Esophagus (tissue), 2 donors: ENCODE results near the gene ZNF415. TPM values are rescaled to one million over a fixed set of nuclear protein-coding genes. Genes with fewer than 3 reads are reported as not detected.
"Not testable (repeated sequence)": the region's sequence is repeated elsewhere in the genome, so short reads cannot be mapped to it uniquely, and the experiment has no call there.

Source experiments
- H3K27ac ChIP-seq, 2 donors: one replicate each; pipeline ENCODE4 v1.5.1; 2013; ENCODE audit warnings: low read depth in 2 of 2, mild to moderate bottlenecking in 2 of 2, inconsistent platforms in 1 of 2, low read length in 1 of 2, moderate library complexity in 1 of 2
- H3K27me3 ChIP-seq, 2 donors: one replicate each; pipeline ENCODE4 v1.6.1; 2013; ENCODE audit warnings: low read length in 2 of 2, control low read depth in 1 of 2, mild to moderate bottlenecking in 1 of 2; ENCODE audit not compliant: insufficient read depth in 2 of 2, control insufficient read depth in 1 of 2
- H3K36me3 ChIP-seq, 2 donors: one replicate each; pipeline ENCODE4 v1.6.1; 2013; ENCODE audit warnings: low read length in 1 of 2; ENCODE audit not compliant: control insufficient read depth in 2 of 2, insufficient read depth in 2 of 2
- H3K4me1 ChIP-seq, 2 donors: one replicate each; pipeline ENCODE4 v1.6.1; 2013; ENCODE audit warnings: low read length in 1 of 2; ENCODE audit not compliant: control insufficient read depth in 2 of 2, insufficient read depth in 2 of 2
- H3K4me3 ChIP-seq, 2 donors: one replicate each; pipeline ENCODE4 v1.5.1; 2013; ENCODE audit warnings: low read length in 2 of 2, mild to moderate bottlenecking in 2 of 2, low read depth in 1 of 2, moderate library complexity in 1 of 2
- H3K9me3 ChIP-seq, 2 donors: one replicate each; pipeline ENCODE4 v1.6.1; 2013; ENCODE audit warnings: mild to moderate bottlenecking in 2 of 2, low read depth in 1 of 2, low read length in 1 of 2, moderate library complexity in 1 of 2; ENCODE audit not compliant: control insufficient read depth in 2 of 2, insufficient read depth in 1 of 2
- WGBS, 2 donors: extraction: QIAGEN DNeasy Blood & Tissue Kit; methylation state at CpG; one replicate each; pipeline ENCODE4 v1.1.7; 2013; 5-methylcytosine and 5-hydroxymethylcytosine counted together
- polyA plus RNA-seq, 2 donors: library from polyadenylated mRNA; stranded (reverse); fragments of 200-250 nt; gene quantifications; one replicate each; pipeline ENCODE4 v1.2.3, GENCODE V29; 2013
- donor health status: healthy with polysubstance abuse.
- donor health status: Bipolar disorder and iron deficiency.

The ZNF415 gene
- polyA plus RNA-seq, 2 donors: 1.4 to 2.3 TPM

- Histone ChIP-seq H3K27ac (peak overlapping the region in 1 of 2 donors; percentile 9), H3K27me3 (no peaks in the 10 kb centered on the region), H3K9me3 (peaks cover 6 to 7% of the 10 kb centered on the region in 2 donors), H3K36me3 (peaks cover 0 to 6% of the 10 kb centered on the region in 2 donors), H3K4me3 (no peak overlapping the region), H3K4me1 (peaks cover 0 to 5% of the 10 kb centered on the region in 2 donors)
- WGBS, 2 donors: 85 to 89% methylated on average over 9 of the region's 9 CpGs
These were observed 24.1 kb upstream of the ZNF415 start for GRCh38 chr19:53156850-53157249.

GRCh38 chr19:53147645-53148044, 14.9 kb upstream of the ZNF415 start:
- peaks cover 3 to 9% of the 10 kb centered on the region in 2 donors for H3K36me3 ChIP-seq
- no peak overlapping the region for H3K4me3 ChIP-seq
- H3K4me1 ChIP-seq: no peaks in the 10 kb centered on the region
- H3K27ac ChIP-seq: no peak overlapping the region
- peaks cover 5 to 28% of the 10 kb centered on the region in 2 donors for H3K9me3 ChIP-seq
- no peaks in the 10 kb centered on the region for H3K27me3 ChIP-seq

- Histone ChIP-seq H3K4me3 (no peak overlapping the region), H3K36me3 (peaks cover 1 to 4% of the 10 kb centered on the region in 2 donors), H3K4me1 (no peaks in the 10 kb centered on the region), H3K27me3 (no peaks in the 10 kb centered on the region), H3K9me3 (peaks cover 11 to 12% of the 10 kb centered on the region in 2 donors), H3K27ac (no peak overlapping the region)
- WGBS, 2 donors: 93 to 95% methylated on average over 4 of the region's 4 CpGs
These were observed 7.6 kb upstream of the ZNF415 start for GRCh38 chr19:53140351-53140750.

GRCh38 chr19:53136432-53136831, 3.7 kb upstream of the ZNF415 start:
- no peaks in the 10 kb centered on the region for H3K27me3 ChIP-seq
- peaks cover 9 to 10% of the 10 kb centered on the region in 2 donors for H3K9me3 ChIP-seq
- no peak overlapping the region for H3K4me3 ChIP-seq
- H3K4me1 ChIP-seq: peaks cover 0 to 3% of the 10 kb centered on the region in 2 donors
- no peak overlapping the region for H3K27ac ChIP-seq
- H3K36me3 ChIP-seq: peaks cover 0 to 2% of the 10 kb centered on the region in 2 donors
- 86 to 87% methylated on average over 3 of the region's 3 CpGs for WGBS, 2 donors

- peaks cover 0 to 3% of the 10 kb centered on the region in 2 donors for H3K4me1 ChIP-seq
- H3K27ac ChIP-seq: no peak overlapping the region
- H3K4me3 ChIP-seq: peak overlapping the region in 1 of 2 donors; percentile 68
- 30 to 41% methylated on average over 6 of the region's 6 CpGs for WGBS, 2 donors
- no peaks in the 10 kb centered on the region for H3K27me3 ChIP-seq
- no peaks in the 10 kb centered on the region for H3K36me3 ChIP-seq
- peaks cover 0 to 4% of the 10 kb centered on the region in 2 donors for H3K9me3 ChIP-seq
These were observed 983 bp downstream of the ZNF415 start for GRCh38 chr19:53131727-53132126.

GRCh38 chr19:53131085-53131590, 1.6 kb downstream of the ZNF415 start:
- 94 to 96% methylated on average over 3 to 4 of the region's 4 CpGs for WGBS, 2 donors
- H3K9me3 ChIP-seq: peaks cover 0 to 4% of the 10 kb centered on the region in 2 donors
- H3K36me3 ChIP-seq: no peaks in the 10 kb centered on the region
- H3K4me1 ChIP-seq: peaks cover 0 to 3% of the 10 kb centered on the region in 2 donors
- H3K4me3 ChIP-seq: no peak overlapping the region
- no peak overlapping the region for H3K27ac ChIP-seq
- no peaks in the 10 kb centered on the region for H3K27me3 ChIP-seq

GRCh38 chr19:53130506-53130905, 2.2 kb downstream of the ZNF415 start:
- peaks cover 0 to 4% of the 10 kb centered on the region in 2 donors for H3K9me3 ChIP-seq
- H3K4me1 ChIP-seq: peaks cover 0 to 3% of the 10 kb centered on the region in 2 donors
- no peak overlapping the region for H3K4me3 ChIP-seq
- no peaks in the 10 kb centered on the region for H3K27me3 ChIP-seq
- H3K36me3 ChIP-seq: no peaks in the 10 kb centered on the region
- WGBS, 2 donors: 79 to 82% methylated on average over 7 of the region's 7 CpGs
- H3K27ac ChIP-seq: no peak overlapping the region

- H3K9me3 ChIP-seq, H3K36me3 ChIP-seq, H3K27ac ChIP-seq, H3K4me3 ChIP-seq, H3K4me1 ChIP-seq, H3K27me3 ChIP-seq: not testable (repeated sequence)
- WGBS, 2 donors: 65 to 78% methylated on average over 8 of the region's 15 CpGs
These were observed 5.8 kb downstream of the ZNF415 start for GRCh38 chr19:53126733-53127526.

- 73 to 84% methylated on average over 7 of the region's 7 CpGs for WGBS, 2 donors
- no peaks in the 10 kb centered on the region for H3K27me3 ChIP-seq
- H3K4me3 ChIP-seq: no peak overlapping the region
- peaks cover 0 to 2% of the 10 kb centered on the region in 2 donors for H3K4me1 ChIP-seq
- H3K36me3 ChIP-seq: peaks cover 0 to 5% of the 10 kb centered on the region in 2 donors
- peaks cover 4 to 8% of the 10 kb centered on the region in 2 donors for H3K9me3 ChIP-seq
- H3K27ac ChIP-seq: no peak overlapping the region
These were observed 9.3 kb downstream of the ZNF415 start for GRCh38 chr19:53123400-53123799.

- Histone ChIP-seq H3K27ac (no peak overlapping the region), H3K27me3 (no peaks in the 10 kb centered on the region), H3K9me3 (peaks cover 0 to 4% of the 10 kb centered on the region in 2 donors), H3K36me3 (peaks cover 7 to 11% of the 10 kb centered on the region in 2 donors), H3K4me1 (no peaks in the 10 kb centered on the region), H3K4me3 (no peak overlapping the region)
- WGBS, 2 donors: 94 to 96% methylated on average over 2 of the region's 2 CpGs
These were observed 20.4 kb downstream of the ZNF415 start for GRCh38 chr19:53112286-53112685.
